ENCODE measurements around the gene SUGP1.

Gene SUGP1

DNA sequence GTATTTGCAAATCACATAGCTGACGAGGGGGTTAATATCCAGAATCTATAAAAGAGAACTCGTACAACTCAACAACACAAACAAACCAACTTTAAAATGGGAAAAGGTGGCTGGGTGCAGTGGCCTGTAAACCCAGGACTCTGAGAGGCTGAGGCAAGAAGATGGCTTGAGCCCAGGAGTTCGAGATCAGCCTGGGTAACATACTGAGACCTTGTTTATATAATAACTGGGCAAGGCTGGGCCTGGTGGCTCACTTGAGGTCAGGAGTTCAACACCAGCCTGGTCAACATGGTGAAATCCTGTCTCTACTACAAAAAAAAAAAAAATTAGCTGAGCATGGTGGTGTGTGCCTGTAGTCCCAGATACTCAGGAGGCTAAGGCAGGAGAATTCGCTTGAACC, 25.4 kb downstream of the SUGP1 start:
- no peak for DNase-seq

- no peak for DNase-seq
Observed at GRCh38 chr19:19292607-19293006, 27.7 kb downstream of the SUGP1 start.

DNA sequence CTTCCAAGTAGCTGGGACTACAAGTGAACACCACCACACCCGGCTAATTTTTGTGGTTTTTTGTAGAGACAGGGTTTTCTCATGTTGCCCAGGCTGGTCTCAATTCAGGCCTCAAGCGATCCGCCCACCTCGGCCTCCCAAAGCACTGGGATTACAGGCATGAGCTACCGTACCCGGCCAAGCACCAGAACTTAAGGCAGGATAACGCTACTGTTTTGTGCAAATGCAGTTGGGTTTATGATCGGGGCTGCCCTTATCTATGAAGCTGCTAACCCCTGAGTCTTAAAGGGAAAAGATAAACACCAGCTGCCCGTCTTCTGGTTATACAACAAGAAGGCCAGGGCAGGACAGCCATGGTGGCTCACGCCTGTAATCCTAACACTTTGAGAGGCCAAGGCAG, 34.6 kb downstream of the SUGP1 start:
- DNase-seq, result no peak

DNA sequence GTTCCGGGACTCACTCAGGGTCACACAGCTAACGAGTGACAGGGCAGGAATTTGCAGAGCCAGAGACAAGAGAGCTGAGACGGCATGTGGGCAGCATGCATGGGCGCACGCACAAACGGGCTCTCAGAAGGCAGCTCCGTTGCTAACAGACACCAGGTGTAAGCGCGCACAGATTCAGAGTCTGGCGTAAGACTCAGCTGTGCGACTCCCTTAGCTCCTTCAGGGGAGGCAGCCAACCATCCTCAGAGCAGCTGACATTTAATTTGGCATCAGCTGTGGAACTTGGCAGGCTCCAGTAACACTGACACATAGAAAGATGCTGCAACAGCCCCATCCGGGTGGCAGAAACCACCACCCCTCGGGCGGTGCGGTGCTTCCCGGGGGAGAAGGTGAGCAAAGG, 39.7 kb downstream of the SUGP1 start:
- DNase-seq, result no peak

GRCh38 chr19:19279853-19280252, 40.5 kb downstream of the SUGP1 start:
- DNase-seq, result no peak

- no peak for DNase-seq
Observed at GRCh38 chr19:19279062-19279612, 41.2 kb downstream of the SUGP1 start.

DNA sequence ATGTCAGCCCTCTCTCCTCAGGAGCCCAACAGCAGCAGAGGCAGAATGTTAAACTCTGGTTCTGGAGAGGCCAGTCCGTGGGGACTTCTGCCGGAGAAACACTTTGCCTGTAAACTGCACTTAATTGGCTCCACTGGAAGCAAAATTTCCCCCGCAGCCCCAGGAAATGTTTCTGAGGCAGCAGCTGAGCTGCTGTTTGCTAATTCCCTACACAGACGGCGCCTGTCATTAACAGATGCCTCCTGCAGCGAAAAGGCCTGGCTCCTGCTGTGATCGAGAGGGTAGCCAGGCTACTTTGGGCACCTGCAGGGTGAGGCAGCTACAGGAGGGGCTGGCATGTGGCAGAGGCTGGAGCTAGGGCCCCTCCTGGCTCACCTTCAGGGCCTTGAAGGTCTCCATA, 42.0 kb downstream of the SUGP1 start:
- DNase-seq, result no peak

DNA sequence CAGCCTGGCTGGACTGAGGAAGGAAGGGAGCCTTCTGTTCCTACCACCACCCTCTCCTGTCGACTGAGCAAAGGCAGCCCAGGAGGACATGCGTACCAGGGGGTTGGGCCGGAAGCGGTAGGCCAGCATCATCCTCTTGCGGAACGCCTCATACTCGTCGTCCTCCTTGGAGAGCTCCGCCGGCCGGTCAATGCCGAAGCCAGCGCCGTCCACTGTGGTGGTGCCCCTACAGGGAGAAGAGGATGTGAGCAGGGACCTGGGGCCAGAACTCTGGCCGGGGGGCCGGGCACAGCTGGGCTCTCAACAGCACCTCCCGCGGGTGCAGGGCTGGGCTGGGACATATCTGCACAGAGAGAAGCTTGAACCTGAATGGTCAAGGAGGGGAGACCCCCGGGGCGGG, 43.5 kb downstream of the SUGP1 start:
- no peak for DNase-seq

GRCh38 chr19:19276386-19276785, 43.9 kb downstream of the SUGP1 start:
- no peak for DNase-seq

- no peak for DNase-seq
Observed at GRCh38 chr19:19274716-19275565, 45.4 kb downstream of the SUGP1 start.

- DNase-seq, result no peak
Observed at GRCh38 chr19:19274146-19274545, 46.2 kb downstream of the SUGP1 start.

- DNase-seq, result no peak
Observed at GRCh38 chr19:19271828-19272599, 48.3 kb downstream of the SUGP1 start.

DNA sequence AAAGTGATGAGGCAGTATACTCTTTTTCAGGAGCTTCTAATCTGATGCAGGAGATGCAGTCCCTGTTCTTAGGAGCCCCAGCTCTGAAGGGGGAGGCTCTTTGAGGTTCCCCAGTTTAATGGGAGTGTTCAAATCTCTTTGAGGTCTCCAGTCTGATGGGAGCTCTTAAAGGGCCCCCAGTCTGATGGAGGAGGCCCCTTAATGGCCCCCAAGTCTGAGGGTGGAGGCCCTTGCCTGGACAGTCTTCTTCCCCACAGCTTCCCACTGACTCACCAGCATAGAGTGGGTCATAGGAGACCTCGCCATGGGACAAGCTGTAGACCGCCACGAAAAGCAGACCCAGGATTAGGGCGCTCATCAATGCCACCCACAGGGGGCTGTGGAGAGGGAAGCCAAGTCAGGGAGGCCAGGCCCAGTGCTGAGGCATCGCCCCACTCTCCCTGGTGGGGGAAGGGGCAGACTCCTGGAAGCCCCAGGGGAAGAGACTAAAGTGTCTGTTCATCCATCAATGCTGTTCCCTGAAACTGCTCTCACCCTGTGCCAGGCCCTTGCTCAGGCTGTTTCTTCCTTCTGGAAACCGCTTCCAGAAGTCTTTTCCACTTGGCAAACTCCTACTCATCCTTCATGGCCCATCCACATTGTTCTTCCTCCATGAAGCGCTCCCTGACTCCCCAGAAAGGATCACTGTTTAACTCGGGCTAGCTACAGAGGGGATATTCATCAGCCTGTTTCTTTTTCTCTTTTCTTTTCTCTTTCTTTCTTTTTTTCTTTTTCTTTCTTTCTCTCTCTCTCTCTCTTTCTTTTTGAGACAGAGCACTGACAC, 49.3 kb downstream of the SUGP1 start:
- no peak for DNase-seq

- no peak for DNase-seq
Observed at GRCh38 chr19:19269952-19270694, 50.2 kb downstream of the SUGP1 start.

GRCh38 chr19:19268453-19269385, 51.6 kb downstream of the SUGP1 start:
- no peak for DNase-seq

GRCh38 chr19:19267305-19267704, 53.0 kb downstream of the SUGP1 start:
- DNase-seq, result no peak

DNA sequence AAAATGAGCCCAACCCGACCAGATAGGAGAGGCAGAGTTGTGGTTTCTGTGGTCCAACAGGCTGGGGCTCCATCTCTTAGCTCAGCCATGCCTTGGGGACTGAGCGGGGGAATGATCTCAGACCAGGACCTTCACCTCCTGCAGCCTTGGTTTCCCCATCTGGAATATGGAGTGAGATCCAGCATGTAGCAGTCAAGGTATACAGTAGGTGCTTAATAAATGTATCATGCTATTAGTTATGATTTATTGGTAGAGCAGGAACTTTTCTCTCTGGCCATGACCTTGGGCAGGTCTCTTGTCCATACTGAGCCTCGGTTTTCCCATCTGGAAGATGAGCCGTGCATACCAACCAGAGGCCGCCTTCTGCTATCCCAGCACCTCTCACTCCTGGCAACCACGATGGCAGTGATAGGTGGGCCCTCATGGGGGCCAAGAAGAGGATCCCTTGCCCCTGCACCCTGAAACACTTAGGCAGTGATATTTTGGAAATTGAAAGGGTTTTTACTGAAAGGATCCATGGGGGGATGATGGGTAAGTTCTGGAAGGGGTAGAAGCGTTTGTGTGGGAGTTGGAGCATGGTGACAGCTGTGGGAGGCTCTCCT, 56.3 kb downstream of the SUGP1 start:
- DNase-seq, result no peak

GRCh38 chr19:19262190-19263057, 57.9 kb downstream of the SUGP1 start:
- DNase-seq, result no peak

- DNase-seq, result no peak
Observed at GRCh38 chr19:19261350-19262189, 58.7 kb downstream of the SUGP1 start.

Measured in activated CD4-positive, CD25-positive, alpha-beta regulatory T cell treated with anti-CD3 and anti-CD28 coated beads, Interleukin-2, amount 50 U/mL, for 72 hours (primary cell).